Osteocyte (in vitro differentiated cells): ENCODE measurements around the gene ANKRD9. TPM values are rescaled to one million over a fixed set of nuclear protein-coding genes. Genes with fewer than 3 reads are reported as not detected.

ENCODE experiments used
- DNase-seq: peaks from one replicate; pipeline ENCODE4 v3.0.0; 2021; ENCODE audit warnings: mixed read lengths; ENCODE audit not compliant: unreplicated experiment; ENCODE audit errors: extremely low spot score
- H3K27ac Mint-ChIP-seq: one replicate; pipeline ENCODE4 v1.8.0; 2021; ENCODE audit warnings: mild to moderate bottlenecking, mixed read lengths; ENCODE audit not compliant: unreplicated experiment
- H3K27me3 Mint-ChIP-seq: one replicate; pipeline ENCODE4 v1.8.0; 2021; ENCODE audit warnings: mixed read lengths; ENCODE audit not compliant: unreplicated experiment
- H3K36me3 Mint-ChIP-seq: one replicate; pipeline ENCODE4 v1.8.0; 2021; ENCODE audit warnings: mixed read lengths; ENCODE audit not compliant: unreplicated experiment
- H3K4me1 Mint-ChIP-seq: one replicate; pipeline ENCODE4 v1.8.0; 2021; ENCODE audit warnings: mixed read lengths; ENCODE audit not compliant: unreplicated experiment
- H3K4me3 Mint-ChIP-seq: one replicate; pipeline ENCODE4 v1.8.0; 2021; ENCODE audit warnings: mild to moderate bottlenecking, moderate library complexity, mixed read lengths; ENCODE audit not compliant: unreplicated experiment
- H3K9me3 Mint-ChIP-seq: one replicate; pipeline ENCODE4 v1.8.0; 2021; ENCODE audit warnings: mixed read lengths; ENCODE audit not compliant: unreplicated experiment
- total RNA-seq: library from RNA; stranded (reverse); gene quantifications from 2 replicates; pipeline ENCODE4 v1.2.1, GENCODE V29; 2021
- TF ChIP-seq, protein P1 (sequence below): fragments of 200-600 bp; sonication (generic); IDR thresholded peaks from 2 replicates; pipeline ENCODE4 v1.5.0; 2021; ENCODE audit warnings: antibody characterized with exemption, mild to moderate bottlenecking, moderate library complexity

ANKRD9 gene
- total RNA-seq, 1 donor from 2014 or later = 13.6 TPM

DNA sequence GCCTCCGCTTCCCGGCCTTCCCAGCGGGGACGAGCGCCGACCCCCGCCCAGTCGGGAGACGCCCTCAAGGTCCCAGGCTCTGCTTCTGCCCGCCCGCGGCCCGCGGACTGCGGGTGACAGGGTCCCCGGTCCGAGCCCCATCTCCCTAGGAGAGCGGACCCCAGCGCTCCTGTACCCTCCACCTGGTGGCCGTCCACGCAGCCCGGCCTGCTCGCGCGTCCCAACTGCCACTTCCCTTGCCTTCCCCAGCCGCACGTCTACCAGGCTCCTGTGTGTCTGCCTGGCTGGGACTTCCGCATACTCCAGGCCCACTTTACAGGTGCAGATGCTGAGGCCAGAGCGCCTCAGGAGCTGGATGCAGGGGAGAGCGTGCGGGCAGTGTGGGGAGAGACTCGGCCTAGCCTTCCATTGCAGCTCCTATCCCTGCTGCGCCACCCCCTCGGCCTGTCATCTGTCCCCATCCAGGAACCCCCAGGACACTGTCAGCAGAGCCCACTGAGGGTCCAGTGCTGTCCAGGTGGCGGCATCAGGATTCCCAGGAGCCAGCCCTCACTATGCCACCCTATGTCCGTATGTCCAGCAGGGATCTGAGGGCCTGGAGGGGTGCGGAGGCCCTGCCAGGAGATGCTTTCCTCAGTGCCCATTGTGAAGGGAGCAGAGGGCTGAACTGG is 8.0 kb upstream of the ANKRD9 start:
- TF ChIP-seq, protein P1, sequence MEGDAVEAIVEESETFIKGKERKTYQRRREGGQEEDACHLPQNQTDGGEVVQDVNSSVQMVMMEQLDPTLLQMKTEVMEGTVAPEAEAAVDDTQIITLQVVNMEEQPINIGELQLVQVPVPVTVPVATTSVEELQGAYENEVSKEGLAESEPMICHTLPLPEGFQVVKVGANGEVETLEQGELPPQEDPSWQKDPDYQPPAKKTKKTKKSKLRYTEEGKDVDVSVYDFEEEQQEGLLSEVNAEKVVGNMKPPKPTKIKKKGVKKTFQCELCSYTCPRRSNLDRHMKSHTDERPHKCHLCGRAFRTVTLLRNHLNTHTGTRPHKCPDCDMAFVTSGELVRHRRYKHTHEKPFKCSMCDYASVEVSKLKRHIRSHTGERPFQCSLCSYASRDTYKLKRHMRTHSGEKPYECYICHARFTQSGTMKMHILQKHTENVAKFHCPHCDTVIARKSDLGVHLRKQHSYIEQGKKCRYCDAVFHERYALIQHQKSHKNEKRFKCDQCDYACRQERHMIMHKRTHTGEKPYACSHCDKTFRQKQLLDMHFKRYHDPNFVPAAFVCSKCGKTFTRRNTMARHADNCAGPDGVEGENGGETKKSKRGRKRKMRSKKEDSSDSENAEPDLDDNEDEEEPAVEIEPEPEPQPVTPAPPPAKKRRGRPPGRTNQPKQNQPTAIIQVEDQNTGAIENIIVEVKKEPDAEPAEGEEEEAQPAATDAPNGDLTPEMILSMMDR = no peak
- no peaks in the 10 kb centered on the region for H3K36me3 Mint-ChIP-seq
- H3K4me1 Mint-ChIP-seq = peaks cover 3% of the 10 kb centered on the region
- no peaks in the 10 kb centered on the region for H3K9me3 Mint-ChIP-seq
- H3K27me3 Mint-ChIP-seq = no peaks in the 10 kb centered on the region
- H3K27ac Mint-ChIP-seq = no peak overlapping the region
- peak overlapping the region; percentile 73 for H3K4me3 Mint-ChIP-seq
- no peak for DNase-seq

DNA sequence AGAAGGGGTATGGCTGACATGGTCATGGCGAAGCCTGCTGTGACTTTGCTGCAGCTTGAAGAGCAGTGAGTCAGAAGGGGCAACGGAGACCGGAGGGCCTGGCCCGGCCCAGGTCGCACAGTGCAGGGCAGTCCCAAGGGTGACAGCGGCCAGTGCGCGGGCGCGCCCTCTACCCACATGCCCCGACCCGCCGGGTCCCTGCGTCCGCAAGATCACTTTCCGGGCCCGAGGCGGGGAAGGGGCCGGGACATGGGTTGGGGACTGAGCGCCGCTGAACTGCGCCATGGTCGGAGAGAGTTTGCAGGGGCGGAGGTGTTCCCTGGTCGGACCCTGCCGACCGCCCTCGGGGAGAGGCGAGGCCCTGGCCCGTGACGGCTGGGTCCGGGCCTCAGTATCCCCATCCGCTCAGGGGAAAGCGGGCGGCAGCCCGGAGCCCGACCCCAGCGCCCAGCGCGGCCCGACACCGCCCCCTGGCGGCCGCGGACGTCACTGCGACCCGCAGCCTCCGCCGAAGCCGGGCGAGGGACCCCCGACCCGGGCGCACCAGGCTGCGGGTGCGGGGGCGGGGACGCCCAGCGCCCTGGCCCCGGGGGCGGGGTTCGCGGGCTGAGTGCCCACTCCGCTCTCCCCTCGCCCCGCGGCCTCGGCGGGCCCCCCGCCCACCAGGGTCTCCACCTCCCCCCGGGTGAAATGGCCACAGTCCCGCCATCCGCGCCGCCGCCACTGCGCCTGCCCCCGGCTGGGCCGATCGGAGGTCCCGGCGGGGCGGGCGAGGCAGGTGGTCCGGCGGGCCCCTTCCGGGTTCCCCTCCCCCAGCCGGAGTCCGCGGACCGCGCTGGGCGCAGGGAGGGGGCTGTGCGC is 7.2 kb upstream of the ANKRD9 start:
- TF ChIP-seq, protein P1 = peak; percentile 86
- H3K27me3 Mint-ChIP-seq = no peaks in the 10 kb centered on the region
- H3K27ac Mint-ChIP-seq = no peak overlapping the region
- peak; percentile 91 for DNase-seq
- no peaks in the 10 kb centered on the region for H3K9me3 Mint-ChIP-seq
- H3K36me3 Mint-ChIP-seq = no peaks in the 10 kb centered on the region
- H3K4me1 Mint-ChIP-seq = peaks cover 3% of the 10 kb centered on the region
- peak overlapping the region; percentile 82 for H3K4me3 Mint-ChIP-seq

DNA sequence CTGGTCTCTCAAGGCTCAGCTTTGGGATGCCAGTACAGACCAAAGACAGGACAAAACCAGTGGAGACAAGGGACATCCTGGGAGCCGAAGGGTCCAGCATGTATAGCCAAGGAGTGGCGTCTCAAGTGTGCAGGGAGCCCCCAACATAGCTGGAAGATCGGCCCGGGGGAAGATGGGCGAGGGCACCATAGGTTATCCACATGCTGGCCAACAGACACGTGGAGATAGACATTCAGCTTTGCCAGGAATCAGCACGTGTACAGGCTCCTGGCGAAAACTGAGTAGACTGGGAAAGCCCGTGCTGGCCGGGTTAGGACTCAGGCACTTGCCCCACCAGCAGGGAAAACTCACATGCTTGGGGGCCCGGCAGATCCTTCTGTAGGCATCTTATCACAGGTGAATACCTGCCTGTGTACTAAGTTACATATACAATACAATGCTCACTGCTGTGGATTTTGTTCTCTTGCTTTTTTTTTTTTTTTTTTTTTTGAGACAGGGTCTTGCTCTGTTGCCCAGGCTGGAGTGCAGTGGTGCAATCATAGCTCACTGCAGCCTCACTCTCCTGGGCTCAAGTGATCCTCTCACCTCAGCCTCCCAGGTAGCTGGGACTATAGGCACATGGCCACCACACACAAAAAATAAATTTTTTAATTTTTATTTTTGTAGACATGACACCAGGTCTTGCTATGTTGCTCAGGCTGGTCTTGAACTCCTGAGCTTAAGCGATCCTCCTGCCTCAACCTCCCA is 5.6 kb upstream of the ANKRD9 start:
- TF ChIP-seq, protein P1 = no peak
- Mint-ChIP-seq H3K27me3 (no peaks in the 10 kb centered on the region), H3K4me1 (peaks cover 5% of the 10 kb centered on the region), H3K27ac (no peak overlapping the region), H3K9me3 (no peaks in the 10 kb centered on the region), H3K4me3 (no peak overlapping the region), H3K36me3 (no peaks in the 10 kb centered on the region)
- no peak for DNase-seq

DNA sequence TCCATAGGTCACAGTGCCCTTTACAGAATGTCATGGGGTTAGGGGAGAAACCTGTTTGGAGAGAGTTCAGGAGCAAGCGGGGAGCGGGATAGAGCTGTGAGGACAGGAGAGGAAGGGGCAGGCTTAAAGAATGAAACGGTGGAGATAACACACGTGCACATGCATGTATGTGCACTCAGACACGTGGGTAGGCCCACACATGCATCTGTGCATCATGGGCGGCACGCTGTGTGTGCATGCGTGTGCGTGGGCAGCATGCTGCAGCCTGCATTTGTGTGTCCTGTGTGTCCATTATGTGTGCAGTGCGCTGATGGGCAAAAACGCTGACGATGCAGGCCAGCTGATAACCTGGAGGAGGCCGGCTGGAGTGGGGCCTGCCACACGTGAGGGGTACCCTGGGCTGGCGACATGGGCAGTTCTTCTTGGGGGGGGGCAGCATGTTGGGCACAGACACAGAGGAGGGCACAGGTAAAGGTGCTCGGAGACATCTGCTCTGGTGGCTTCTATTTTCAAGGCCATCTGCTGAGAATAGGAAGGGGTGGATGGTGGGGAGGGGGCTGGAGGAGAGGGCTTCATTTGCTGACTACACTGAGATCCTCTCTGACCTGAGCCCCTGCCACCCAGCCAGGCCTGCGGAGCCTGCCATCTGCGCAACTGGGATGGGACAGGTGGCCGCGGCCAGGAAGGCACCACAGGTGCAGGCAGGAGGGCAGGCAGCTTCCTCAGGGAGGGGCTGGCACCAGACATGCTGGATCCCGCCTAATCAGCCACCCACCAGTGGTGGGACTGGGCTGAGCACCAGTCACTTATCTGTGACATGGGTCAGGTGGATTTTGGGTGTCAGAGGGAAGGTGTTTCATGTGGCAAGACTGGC is 4.6 kb upstream of the ANKRD9 start:
- TF ChIP-seq, protein P1 = no peak
- Mint-ChIP-seq H3K9me3 (no peaks in the 10 kb centered on the region), H3K4me1 (peaks cover 5% of the 10 kb centered on the region), H3K4me3 (no peak overlapping the region), H3K27ac (no peak overlapping the region), H3K27me3 (no peaks in the 10 kb centered on the region), H3K36me3 (no peaks in the 10 kb centered on the region)
- no peak for DNase-seq
